CD4-positive, alpha-beta memory T cell (primary cell): ENCODE data around the gene PIK3CB. TPM values are rescaled to one million over a fixed set of nuclear protein-coding genes. Genes with fewer than 3 reads are reported as not detected.

Experiments
- CTCF ChIA-PET: fragments of 350-600 bp; sonication (Branson Sonifier 250); formaldehyde crosslinking; loops from one replicate; lab custom pipeline; 2021; ENCODE audit warnings: inconsistent platforms; ENCODE audit not compliant: partially characterized antibody; lab: Charles Lee
- POLR2A ChIA-PET: fragments of 350-600 bp; sonication (Branson Sonifier 250); formaldehyde crosslinking; loops from one replicate; lab custom pipeline; 2021; ENCODE audit not compliant: partially characterized antibody; lab: Charles Lee
- DNase-seq, 5 donors: peaks; one replicate each; pipeline versions ENCODE4 v3.0.0 to v3.0.0-alpha.2; 2020 to 2022; ENCODE audit warnings: mixed read lengths in 1 of 5
- H3K27ac ChIP-seq: one replicate; pipeline ENCODE4 v1.7.0; 2013; ENCODE audit warnings: low read depth, low read length
- H3K27me3 ChIP-seq: 2 replicates; pipeline ENCODE4 v1.7.0; 2013; ENCODE audit warnings: mild to moderate bottlenecking, low read length, moderate library complexity; ENCODE audit not compliant: insufficient read depth
- H3K36me3 ChIP-seq: 2 replicates; pipeline ENCODE4 v1.7.0; 2013; ENCODE audit warnings: mild to moderate bottlenecking, low read length, moderate library complexity; ENCODE audit not compliant: insufficient read depth
- H3K4me1 ChIP-seq: 2 replicates; pipeline ENCODE4 v1.7.0; 2013; ENCODE audit warnings: mild to moderate bottlenecking, low read length, moderate library complexity; ENCODE audit not compliant: insufficient read depth
- H3K4me3 ChIP-seq, 2 donors: one replicate each; pipeline ENCODE4 v1.7.0; 2013; ENCODE audit warnings: low read length in 2 of 2, mild to moderate bottlenecking in 1 of 2
- H3K9me3 ChIP-seq, 2 donors: one replicate each; pipeline ENCODE4 v1.7.0; 2013; ENCODE audit warnings: low read length in 2 of 2, control low read depth in 1 of 2; ENCODE audit not compliant: control insufficient read depth in 1 of 2
- H3K27ac Mint-ChIP-seq, 7 donors: one replicate each; pipeline ENCODE4 v1.8.0; 2020 to 2021; ENCODE audit warnings: mixed read lengths in 7 of 7, mild to moderate bottlenecking in 6 of 7, inconsistent platforms in 3 of 7, moderate library complexity in 3 of 7
- H3K27me3 Mint-ChIP-seq, 2 donors: one replicate each; pipeline ENCODE4 v1.8.0; 2020 to 2021; ENCODE audit warnings: mixed read lengths in 2 of 2
- H3K36me3 Mint-ChIP-seq, 2 donors: one replicate each; pipeline ENCODE4 v1.8.0; 2020 to 2021; ENCODE audit warnings: mixed read lengths in 2 of 2, inconsistent platforms in 1 of 2, mild to moderate bottlenecking in 1 of 2
- H3K4me1 Mint-ChIP-seq, 4 donors: one replicate each; pipeline ENCODE4 v1.8.0; 2020 to 2021; ENCODE audit warnings: mixed read lengths in 4 of 4, mild to moderate bottlenecking in 1 of 4
- H3K4me3 Mint-ChIP-seq, 8 donors: one replicate each; pipeline ENCODE4 v1.8.0; 2020 to 2021; ENCODE audit warnings: mixed read lengths in 8 of 8, mild to moderate bottlenecking in 7 of 8, moderate library complexity in 6 of 8, inconsistent platforms in 3 of 8
- H3K9me3 Mint-ChIP-seq, 8 donors: one replicate each; pipeline ENCODE4 v1.8.0; 2020 to 2021; ENCODE audit warnings: mixed read lengths in 8 of 8, mild to moderate bottlenecking in 5 of 8, inconsistent platforms in 3 of 8, moderate library complexity in 1 of 8
- intact Hi-C: fragments of 100-400 bp; cut with micrococcal nuclease; formaldehyde crosslinking; loops from one replicate; pipeline ENCODE4 v1.15.1; 2023
- polyA plus RNA-seq, 2 donors: library from polyadenylated mRNA; unstranded; fragments of 300-500 nt; fragmentation: Illumina TruSeq; gene quantifications; one replicate each; pipeline ENCODE4 v1.2.3, GENCODE V29; 2021
- total RNA-seq, 2 experiments: library from RNA; stranded (reverse); gene quantifications; one replicate each; pipeline ENCODE4 v1.2.3, GENCODE V29; 2021

Gene PIK3CB
- total and polyA plus RNA-seq, 4 experiments from 2014 or later = 14.4 to 52.1 (median 34.4) TPM

- peak; percentile 73 to 87 (median 83) for DNase-seq
- H3K27me3 Mint-ChIP-seq = no peaks in the 10 kb centered on the region
- POLR2A ChIA-PET = interaction anchor here (0.6 to 2.7 kb wide), 10 partner anchors 8 to 173 kb away, joined by 3 to 19 read pairs (median 4); partner anchors contain the start of genes FAIM and PIK3CB
- Histone ChIP-seq H3K36me3 (no peaks in the 10 kb centered on the region), H3K4me1 (peaks cover 22% of the 10 kb centered on the region), H3K27ac (peak overlapping the region; percentile 48), H3K27me3 (no peaks in the 10 kb centered on the region), H3K9me3 (no peaks in the 10 kb centered on the region), H3K4me3 (peak overlapping the region in 1 of 2 donors; percentile 22)
- H3K36me3 Mint-ChIP-seq = peaks cover 8 to 21% of the 10 kb centered on the region in 2 donors
- intact Hi-C loops = loop anchor here (1.0 to 2.0 kb wide), 3 partner anchors 34 to 134 kb away; partner anchors contain the start of gene PIK3CB
- H3K4me1 Mint-ChIP-seq = peaks cover 20 to 46% (median 29%) of the 10 kb centered on the region in 4 donors
- H3K9me3 Mint-ChIP-seq = peaks cover 0 to 1% (median 0%) of the 10 kb centered on the region in 8 donors
- H3K4me3 Mint-ChIP-seq = peak overlapping the region; percentile 46 to 81 (median 70)
- peak overlapping the region; percentile 86 to 94 (median 92) for H3K27ac Mint-ChIP-seq
- CTCF ChIA-PET = interaction anchor here (0.7 to 4.4 kb wide), 9 partner anchors 10 to 187 kb away, joined by 3 to 36 read pairs (median 3); partner anchors contain the start of gene CEP70
Observed at GRCh38 chr3:138781012-138781470, 53.7 kb downstream of the PIK3CB start.

- Histone ChIP-seq H3K27ac (no peak overlapping the region), H3K4me3 (no peak overlapping the region), H3K36me3 (no peaks in the 10 kb centered on the region), H3K9me3 (no peaks in the 10 kb centered on the region), H3K27me3 (no peaks in the 10 kb centered on the region), H3K4me1 (peaks cover 22% of the 10 kb centered on the region)
- POLR2A ChIA-PET = no interaction called here
- peak overlapping the region in 1 of 8 donors; percentile 10 for H3K4me3 Mint-ChIP-seq
- peaks cover 0 to 1% (median 0%) of the 10 kb centered on the region in 8 donors for H3K9me3 Mint-ChIP-seq
- intact Hi-C loops = no loop called here
- CTCF ChIA-PET = no interaction called here
- H3K36me3 Mint-ChIP-seq = peaks cover 15 to 21% of the 10 kb centered on the region in 2 donors
- H3K27ac Mint-ChIP-seq = peak overlapping the region in 4 of 7 donors; percentile 8 to 59 (median 40)
- peaks cover 23 to 50% (median 34%) of the 10 kb centered on the region in 4 donors for H3K4me1 Mint-ChIP-seq
- H3K27me3 Mint-ChIP-seq = no peaks in the 10 kb centered on the region
- DNase-seq = no peak
Observed at GRCh38 chr3:138778643-138779042, 56.1 kb downstream of the PIK3CB start.

- Mint-ChIP-seq H3K27ac (peak overlapping the region in 2 of 7 donors; percentile 8 to 29), H3K27me3 (no peaks in the 10 kb centered on the region), H3K4me3 (no peak overlapping the region), H3K9me3 (peaks cover 0 to 1% (median 0%) of the 10 kb centered on the region in 8 donors), H3K36me3 (peaks cover 16 to 17% of the 10 kb centered on the region in 2 donors), H3K4me1 (peaks cover 19 to 34% (median 26%) of the 10 kb centered on the region in 4 donors)
- no peaks in the 10 kb centered on the region for H3K36me3 ChIP-seq
- H3K9me3 ChIP-seq = no peaks in the 10 kb centered on the region
- H3K4me3 ChIP-seq = no peak overlapping the region
- H3K27ac ChIP-seq = no peak overlapping the region
- no peak for DNase-seq
- intact Hi-C loops = no loop called here
- H3K4me1 ChIP-seq = peaks cover 17% of the 10 kb centered on the region
- H3K27me3 ChIP-seq = no peaks in the 10 kb centered on the region
- POLR2A ChIA-PET = interaction anchor here (0.8 kb wide), 1 partner anchor 57 kb away, joined by 3 read pairs; the partner anchor contains the start of gene PIK3CB
- CTCF ChIA-PET = interaction anchor here (0.6 to 1.7 kb wide), 6 partner anchors 9 to 139 kb away, joined by 3 to 7 read pairs (median 3); no protein-coding TSS in a partner anchor
Observed at GRCh38 chr3:138776961-138777360, 57.8 kb downstream of the PIK3CB start.

- Mint-ChIP-seq H3K4me1 (peaks cover 16 to 25% (median 19%) of the 10 kb centered on the region in 4 donors), H3K4me3 (no peak overlapping the region), H3K27me3 (no peaks in the 10 kb centered on the region), H3K9me3 (no peaks in the 10 kb centered on the region), H3K27ac (no peak overlapping the region), H3K36me3 (peaks cover 13 to 16% of the 10 kb centered on the region in 2 donors)
- Histone ChIP-seq H3K36me3 (no peaks in the 10 kb centered on the region), H3K4me3 (no peak overlapping the region), H3K9me3 (no peaks in the 10 kb centered on the region), H3K4me1 (peaks cover 6% of the 10 kb centered on the region), H3K27me3 (no peaks in the 10 kb centered on the region), H3K27ac (no peak overlapping the region)
- CTCF ChIA-PET = no interaction called here
- intact Hi-C loops = no loop called here
- POLR2A ChIA-PET = no interaction called here
- DNase-seq = no peak
Observed at GRCh38 chr3:138775254-138775595, 59.5 kb downstream of the PIK3CB start.

GRCh38 chr3:138774529-138775253, 60.0 kb downstream of the PIK3CB start:
- Histone ChIP-seq H3K9me3 (no peaks in the 10 kb centered on the region), H3K27ac (no peak overlapping the region), H3K4me1 (peaks cover 10% of the 10 kb centered on the region), H3K36me3 (no peaks in the 10 kb centered on the region), H3K4me3 (no peak overlapping the region), H3K27me3 (no peaks in the 10 kb centered on the region)
- Mint-ChIP-seq H3K27me3 (no peaks in the 10 kb centered on the region), H3K27ac (no peak overlapping the region), H3K4me3 (no peak overlapping the region), H3K9me3 (no peaks in the 10 kb centered on the region), H3K36me3 (peaks cover 18 to 21% of the 10 kb centered on the region in 2 donors), H3K4me1 (peaks cover 21 to 30% (median 23%) of the 10 kb centered on the region in 4 donors)
- CTCF ChIA-PET = no interaction called here
- no peak for DNase-seq
- intact Hi-C loops = no loop called here
- POLR2A ChIA-PET = no interaction called here

- H3K4me3 ChIP-seq = no peak overlapping the region
- H3K9me3 Mint-ChIP-seq = peaks cover 0 to 6% (median 0%) of the 10 kb centered on the region in 8 donors
- intact Hi-C loops = no loop called here
- H3K27ac ChIP-seq = no peak overlapping the region
- H3K36me3 ChIP-seq = no peaks in the 10 kb centered on the region
- DNase-seq = no peak
- peaks cover 28 to 29% of the 10 kb centered on the region in 2 donors for H3K36me3 Mint-ChIP-seq
- peaks cover 13% of the 10 kb centered on the region for H3K4me1 ChIP-seq
- ChIA-PET CTCF (interaction anchor here (0.6 to 3.0 kb wide), 3 partner anchors 9 to 144 kb away, joined by 3 to 15 read pairs (median 3); no protein-coding TSS in a partner anchor), POLR2A (interaction anchor here (1.2 kb wide), 1 partner anchor 10 kb away, joined by 5 read pairs; no protein-coding TSS in a partner anchor)
- no peaks in the 10 kb centered on the region for H3K27me3 ChIP-seq
- no peaks in the 10 kb centered on the region for H3K27me3 Mint-ChIP-seq
- peaks cover 0 to 11% of the 10 kb centered on the region in 2 donors for H3K9me3 ChIP-seq
- peaks cover 12 to 24% (median 13%) of the 10 kb centered on the region in 4 donors for H3K4me1 Mint-ChIP-seq
- peak overlapping the region in 1 of 7 donors; percentile 61 for H3K27ac Mint-ChIP-seq
- no peak overlapping the region for H3K4me3 Mint-ChIP-seq
Observed at GRCh38 chr3:138771585-138771984, 63.1 kb downstream of the PIK3CB start.

GRCh38 chr3:138769616-138770015, 65.1 kb downstream of the PIK3CB start:
- H3K9me3 Mint-ChIP-seq = peaks cover 0 to 6% (median 0%) of the 10 kb centered on the region in 8 donors

More at GRCh38 chr3:138769616-138770015, 65.1 kb downstream of the PIK3CB start:
- H3K27me3 ChIP-seq = no peaks in the 10 kb centered on the region
- DNase-seq = no peak
- peaks cover 31% of the 10 kb centered on the region in 2 donors for H3K36me3 Mint-ChIP-seq
- peak overlapping the region in 1 of 7 donors; percentile 70 for H3K27ac Mint-ChIP-seq
- H3K4me1 ChIP-seq = peaks cover 13% of the 10 kb centered on the region
- no peak overlapping the region for H3K4me3 ChIP-seq
- H3K4me3 Mint-ChIP-seq = no peak overlapping the region
- H3K27ac ChIP-seq = no peak overlapping the region
- intact Hi-C loops = no loop called here
- H3K9me3 ChIP-seq = peaks cover 0 to 11% of the 10 kb centered on the region in 2 donors
- H3K4me1 Mint-ChIP-seq = peaks cover 13 to 22% (median 14%) of the 10 kb centered on the region in 4 donors
- POLR2A ChIA-PET = interaction anchor here (0.6 to 1.2 kb wide), 2 partner anchors 11 to 18 kb away, joined by 3 to 7 read pairs; no protein-coding TSS in a partner anchor
- H3K27me3 Mint-ChIP-seq = no peaks in the 10 kb centered on the region
- H3K36me3 ChIP-seq = no peaks in the 10 kb centered on the region
- CTCF ChIA-PET = interaction anchor here (1.5 to 3.0 kb wide), 2 partner anchors 146 to 154 kb away, joined by 7 to 15 read pairs; no protein-coding TSS in a partner anchor
